ENCODE results near the gene NELL2. TPM values are rescaled to one million over a fixed set of nuclear protein-coding genes. Genes with fewer than 3 reads are reported as not detected.

The NELL2 gene
- total RNA-seq, 2 donors from 2014 or later = 5.1 to 6.9 TPM

- no peak for DNase-seq
- H3K4me1 ChIP-seq (ENCODE audit: control insufficient read depth, insufficient read depth, low read length) = no peaks in the 10 kb centered on the region
- no peaks in the 10 kb centered on the region for H3K36me3 ChIP-seq (ENCODE audit: control insufficient read depth, insufficient read depth, low read length)
- Mint-ChIP-seq H3K9me3 (no peaks in the 10 kb centered on the region), H3K36me3 (ENCODE audit: low read depth) (no peaks in the 10 kb centered on the region), H3K4me1 (no peaks in the 10 kb centered on the region), H3K4me3 (no peak overlapping the region), H3K27ac (no peak overlapping the region), H3K27me3 (ENCODE audit: insufficient read depth) (no peaks in the 10 kb centered on the region)
- no peaks in the 10 kb centered on the region for H3K9me3 ChIP-seq (ENCODE audit: control insufficient read depth, low read length)
- H3K9ac ChIP-seq (ENCODE audit: extremely low read depth, low read length, poor library complexity, severe bottlenecking) = no peak overlapping the region
- H3K4me3 ChIP-seq (ENCODE audit: low read length) = no peak overlapping the region
- TF ChIP-seq, protein P1, sequence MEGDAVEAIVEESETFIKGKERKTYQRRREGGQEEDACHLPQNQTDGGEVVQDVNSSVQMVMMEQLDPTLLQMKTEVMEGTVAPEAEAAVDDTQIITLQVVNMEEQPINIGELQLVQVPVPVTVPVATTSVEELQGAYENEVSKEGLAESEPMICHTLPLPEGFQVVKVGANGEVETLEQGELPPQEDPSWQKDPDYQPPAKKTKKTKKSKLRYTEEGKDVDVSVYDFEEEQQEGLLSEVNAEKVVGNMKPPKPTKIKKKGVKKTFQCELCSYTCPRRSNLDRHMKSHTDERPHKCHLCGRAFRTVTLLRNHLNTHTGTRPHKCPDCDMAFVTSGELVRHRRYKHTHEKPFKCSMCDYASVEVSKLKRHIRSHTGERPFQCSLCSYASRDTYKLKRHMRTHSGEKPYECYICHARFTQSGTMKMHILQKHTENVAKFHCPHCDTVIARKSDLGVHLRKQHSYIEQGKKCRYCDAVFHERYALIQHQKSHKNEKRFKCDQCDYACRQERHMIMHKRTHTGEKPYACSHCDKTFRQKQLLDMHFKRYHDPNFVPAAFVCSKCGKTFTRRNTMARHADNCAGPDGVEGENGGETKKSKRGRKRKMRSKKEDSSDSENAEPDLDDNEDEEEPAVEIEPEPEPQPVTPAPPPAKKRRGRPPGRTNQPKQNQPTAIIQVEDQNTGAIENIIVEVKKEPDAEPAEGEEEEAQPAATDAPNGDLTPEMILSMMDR (conservative IDR thresholded peaks at IDR 0.05) = no peak
- no peaks in the 10 kb centered on the region for H3K27me3 ChIP-seq (ENCODE audit: control insufficient read depth, insufficient read depth, low read length, poor library complexity, severe bottlenecking)
- 85 to 86% methylated on average over 1 to 2 of the region's 2 CpGs for WGBS, 2 experiments (ENCODE audit: insufficient coverage in 1 of 2, insufficient read length in 1 of 2)
- no peak overlapping the region for H3K27ac ChIP-seq (ENCODE audit: low read depth, low read length)
These were observed 324.5 kb downstream of the NELL2 start for GRCh38 chr12:44551631-44552030.

GRCh38 chr12:44550377-44550776 is 325.7 kb downstream of the NELL2 start:
- no peak overlapping the region for H3K4me3 ChIP-seq (ENCODE audit: low read length)
- no peaks in the 10 kb centered on the region for H3K27me3 ChIP-seq (ENCODE audit: control insufficient read depth, insufficient read depth, low read length, poor library complexity, severe bottlenecking)
- TF ChIP-seq, protein P1 (conservative IDR thresholded peaks at IDR 0.05) = no peak
- no peak overlapping the region for H3K9ac ChIP-seq (ENCODE audit: extremely low read depth, low read length, poor library complexity, severe bottlenecking)
- Mint-ChIP-seq H3K4me3 (no peak overlapping the region), H3K36me3 (ENCODE audit: low read depth) (no peaks in the 10 kb centered on the region), H3K27me3 (ENCODE audit: insufficient read depth) (no peaks in the 10 kb centered on the region), H3K4me1 (no peaks in the 10 kb centered on the region), H3K27ac (no peak overlapping the region), H3K9me3 (no peaks in the 10 kb centered on the region)
- 95% methylated on average over 4 of the region's 5 CpGs; no CpG with 5 or more reads in 1 of the 2 experiments for WGBS, 2 experiments (ENCODE audit: insufficient coverage in 1 of 2, insufficient read length in 1 of 2)
- no peaks in the 10 kb centered on the region for H3K9me3 ChIP-seq (ENCODE audit: control insufficient read depth, low read length)
- no peak overlapping the region for H3K27ac ChIP-seq (ENCODE audit: low read depth, low read length)
- DNase-seq = no peak
- H3K36me3 ChIP-seq (ENCODE audit: control insufficient read depth, insufficient read depth, low read length) = no peaks in the 10 kb centered on the region
- no peaks in the 10 kb centered on the region for H3K4me1 ChIP-seq (ENCODE audit: control insufficient read depth, insufficient read depth, low read length)

- Histone ChIP-seq H3K9ac (ENCODE audit: extremely low read depth, low read length, poor library complexity, severe bottlenecking) (no peak overlapping the region), H3K9me3 (ENCODE audit: control insufficient read depth, low read length) (no peaks in the 10 kb centered on the region), H3K27ac (ENCODE audit: low read depth, low read length) (no peak overlapping the region), H3K4me3 (ENCODE audit: low read length) (no peak overlapping the region), H3K36me3 (ENCODE audit: control insufficient read depth, insufficient read depth, low read length) (no peaks in the 10 kb centered on the region), H3K27me3 (ENCODE audit: control insufficient read depth, insufficient read depth, low read length, poor library complexity, severe bottlenecking) (no peaks in the 10 kb centered on the region), H3K4me1 (ENCODE audit: control insufficient read depth, insufficient read depth, low read length) (peaks cover 4% of the 10 kb centered on the region)
- TF ChIP-seq, protein P1 (conservative IDR thresholded peaks at IDR 0.05) = no peak
- DNase-seq = no peak
- WGBS, 2 experiments (ENCODE audit: insufficient coverage in 1 of 2, insufficient read length in 1 of 2) = 100% methylated on average over 1 of the region's 1 CpG; no CpG with 5 or more reads in 1 of the 2 experiments
- H3K4me3 Mint-ChIP-seq = no peak overlapping the region
- H3K36me3 Mint-ChIP-seq (ENCODE audit: low read depth) = no peaks in the 10 kb centered on the region
- H3K9me3 Mint-ChIP-seq = no peaks in the 10 kb centered on the region
- no peak overlapping the region for H3K27ac Mint-ChIP-seq
- H3K4me1 Mint-ChIP-seq = peaks cover 12% of the 10 kb centered on the region
- H3K27me3 Mint-ChIP-seq (ENCODE audit: insufficient read depth) = no peaks in the 10 kb centered on the region
These were observed 330.1 kb downstream of the NELL2 start for GRCh38 chr12:44546060-44546459.

All from endodermal cell (in vitro differentiated cells).